GM18873 (cell line): ENCODE results near the gene AIPL1.

Source experiments
- ATAC-seq: cut with Tn5 transposase; IDR thresholded peaks from one replicate; pipeline ENCODE4 v1.9.1; 2021; ENCODE audit warnings: mild to moderate bottlenecking, moderate library complexity, moderate number of reproducible peaks; ENCODE audit not compliant: unreplicated experiment, low FRiP score

AIPL1 gene

GRCh38 chr17:6468051-6468790, 33.3 kb upstream of the AIPL1 start:
- ATAC-seq: no peak

- no peak for ATAC-seq
Measured at GRCh38 chr17:6467567-6467966, 32.6 kb upstream of the AIPL1 start.

GRCh38 chr17:6465206-6466003, 30.5 kb upstream of the AIPL1 start:
- ATAC-seq: no peak

GRCh38 chr17:6464446-6465041, 29.6 kb upstream of the AIPL1 start:
- ATAC-seq: no peak

- no peak for ATAC-seq
Measured at GRCh38 chr17:6463616-6464445, 28.9 kb upstream of the AIPL1 start.

GRCh38 chr17:6462692-6463091, 27.8 kb upstream of the AIPL1 start:
- ATAC-seq: no peak

GRCh38 chr17:6461792-6462524, 27.0 kb upstream of the AIPL1 start:
- ATAC-seq: no peak

GRCh38 chr17:6461246-6461645, 26.3 kb upstream of the AIPL1 start:
- ATAC-seq: no peak

GRCh38 chr17:6460531-6461161, 25.7 kb upstream of the AIPL1 start:
- ATAC-seq: no peak

GRCh38 chr17:6458460-6458950, 23.6 kb upstream of the AIPL1 start:
- ATAC-seq: no peak

GRCh38 chr17:6457688-6458459, 23.0 kb upstream of the AIPL1 start:
- no peak for ATAC-seq

GRCh38 chr17:6456914-6457687, 22.2 kb upstream of the AIPL1 start:
- ATAC-seq: no peak

- no peak for ATAC-seq
Measured at GRCh38 chr17:6456321-6456720, 21.4 kb upstream of the AIPL1 start.

GRCh38 chr17:6455321-6455705, 20.4 kb upstream of the AIPL1 start:
- ATAC-seq: no peak

- no peak for ATAC-seq
Measured at GRCh38 chr17:6454495-6455320, 19.8 kb upstream of the AIPL1 start.

GRCh38 chr17:6453279-6454024, 18.5 kb upstream of the AIPL1 start:
- ATAC-seq: no peak
